DOHH2 (cell line): Measurements from ENCODE around the gene SOX5.

Experiments used
- H3F3A ChIP-seq: fragments of 200-600 bp; sonication (generic), shearing (Covaris generic); 2 replicates; pipeline ENCODE4 v1.6.0; 2016; ENCODE audit warnings: antibody characterized with exemption, mild to moderate bottlenecking; ENCODE audit not compliant: control insufficient read depth, insufficient read depth
- H3K27ac ChIP-seq: fragments of 200-600 bp; sonication (generic); 2 replicates; pipeline ENCODE4 v1.5.1; 2014; ENCODE audit warnings: low read depth, mild to moderate bottlenecking, low read length, moderate library complexity
- H3K27me3 ChIP-seq: fragments of 200-600 bp; sonication (generic); 2 replicates; pipeline ENCODE4 v1.6.1; 2014; ENCODE audit warnings: mild to moderate bottlenecking, low read length, mixed read lengths; ENCODE audit not compliant: control insufficient read depth
- H3K36me3 ChIP-seq: fragments of 200-600 bp; sonication (generic); 2 replicates; pipeline ENCODE4 v1.6.1; 2014; ENCODE audit warnings: mild to moderate bottlenecking, low read length, moderate library complexity, mixed read lengths; ENCODE audit not compliant: control insufficient read depth
- H3K4me1 ChIP-seq: fragments of 200-600 bp; sonication (generic); 2 replicates; pipeline ENCODE4 v1.6.1; 2014; ENCODE audit warnings: mild to moderate bottlenecking, low read length, mixed read lengths; ENCODE audit not compliant: control insufficient read depth
- H3K4me2 ChIP-seq: fragments of 200-600 bp; sonication (generic); 2 replicates; pipeline ENCODE4 v1.6.0; 2014; ENCODE audit warnings: mild to moderate bottlenecking, low read length, moderate library complexity
- H3K4me3 ChIP-seq: fragments of 200-600 bp; sonication (generic); 2 replicates; pipeline ENCODE4 v1.5.1; 2014; ENCODE audit warnings: mild to moderate bottlenecking, low read length, mixed read lengths
- H3K79me2 ChIP-seq: fragments of 200-600 bp; sonication (generic); 2 replicates; pipeline ENCODE4 v1.6.1; 2014; ENCODE audit warnings: mild to moderate bottlenecking, low read length, mixed read lengths; ENCODE audit not compliant: control insufficient read depth
- H3K9me2 ChIP-seq: fragments of 200-600 bp; sonication (generic); replicated peaks from 2 replicates; pipeline ENCODE4 v1.6.1; 2014; ENCODE audit warnings: mild to moderate bottlenecking, low read length, mixed read lengths; ENCODE audit not compliant: control insufficient read depth
- H3K9me3 ChIP-seq: fragments of 200-600 bp; sonication (generic); 2 replicates; pipeline ENCODE4 v1.6.1; 2014; ENCODE audit warnings: antibody characterized with exemption, low read length, mixed read lengths; ENCODE audit not compliant: control insufficient read depth, insufficient read depth
- H4K20me1 ChIP-seq: fragments of 200-600 bp; sonication (generic); 2 replicates; pipeline ENCODE4 v1.6.0; 2014; ENCODE audit warnings: low read depth, mild to moderate bottlenecking, antibody characterized with exemption, low read length, moderate library complexity; ENCODE audit not compliant: control insufficient read depth, insufficient read depth
- EZH2phosphoT487 ChIP-seq: fragments of 200-600 bp; sonication (generic); IDR thresholded peaks from 2 replicates; pipeline ENCODE4 v1.6.1; 2017; ENCODE audit warnings: borderline replicate concordance, mild to moderate bottlenecking, antibody characterized with exemption, low read length, moderate library complexity, mixed read lengths
- TF ChIP-seq, protein P1 (sequence below): fragments of 200-600 bp; sonication (generic); IDR thresholded peaks from one replicate; pipeline ENCODE4 v1.5.1; 2014; ENCODE audit warnings: antibody characterized with exemption, mild to moderate bottlenecking, low read depth, low read length; ENCODE audit not compliant: poor library complexity, severe bottlenecking

The SOX5 gene

DNA sequence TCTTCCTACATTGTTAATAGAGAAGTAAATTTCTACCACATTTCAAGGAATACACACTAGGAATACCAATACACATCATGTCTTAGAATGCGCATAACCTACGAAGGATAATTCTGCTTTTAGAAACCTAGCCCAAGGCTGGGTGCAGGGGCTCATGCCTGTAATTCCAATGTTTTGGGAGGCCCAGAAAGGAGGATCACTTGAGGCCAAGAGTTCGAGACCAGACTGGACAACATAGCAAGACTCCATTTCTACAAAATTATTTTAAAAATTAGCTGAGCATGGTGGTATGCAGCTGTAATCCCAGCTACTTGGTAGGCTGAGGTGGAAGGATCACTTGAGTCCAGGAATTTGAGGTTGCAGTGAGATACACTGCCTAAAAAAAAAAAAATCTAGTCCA, 206.9 kb downstream of the SOX5 start:
- no peaks in the 10 kb centered on the region for H3K9me2 ChIP-seq
- H3K4me2 ChIP-seq, result no peak overlapping the region
- H3K9me3 ChIP-seq, result no peaks in the 10 kb centered on the region; the same call in 1 of the 2 replicates
- no peaks in the 10 kb centered on the region for H3K36me3 ChIP-seq
- no peaks in the 10 kb centered on the region for H3K4me1 ChIP-seq
- H3F3A ChIP-seq, result no peaks in the 10 kb centered on the region
- no peaks in the 10 kb centered on the region for H4K20me1 ChIP-seq
- TF ChIP-seq, protein P1, sequence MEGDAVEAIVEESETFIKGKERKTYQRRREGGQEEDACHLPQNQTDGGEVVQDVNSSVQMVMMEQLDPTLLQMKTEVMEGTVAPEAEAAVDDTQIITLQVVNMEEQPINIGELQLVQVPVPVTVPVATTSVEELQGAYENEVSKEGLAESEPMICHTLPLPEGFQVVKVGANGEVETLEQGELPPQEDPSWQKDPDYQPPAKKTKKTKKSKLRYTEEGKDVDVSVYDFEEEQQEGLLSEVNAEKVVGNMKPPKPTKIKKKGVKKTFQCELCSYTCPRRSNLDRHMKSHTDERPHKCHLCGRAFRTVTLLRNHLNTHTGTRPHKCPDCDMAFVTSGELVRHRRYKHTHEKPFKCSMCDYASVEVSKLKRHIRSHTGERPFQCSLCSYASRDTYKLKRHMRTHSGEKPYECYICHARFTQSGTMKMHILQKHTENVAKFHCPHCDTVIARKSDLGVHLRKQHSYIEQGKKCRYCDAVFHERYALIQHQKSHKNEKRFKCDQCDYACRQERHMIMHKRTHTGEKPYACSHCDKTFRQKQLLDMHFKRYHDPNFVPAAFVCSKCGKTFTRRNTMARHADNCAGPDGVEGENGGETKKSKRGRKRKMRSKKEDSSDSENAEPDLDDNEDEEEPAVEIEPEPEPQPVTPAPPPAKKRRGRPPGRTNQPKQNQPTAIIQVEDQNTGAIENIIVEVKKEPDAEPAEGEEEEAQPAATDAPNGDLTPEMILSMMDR, result no peak
- no peak for TF ChIP-seq EZH2phosphoT487
- H3K27ac ChIP-seq, result no peak overlapping the region
- H3K27me3 ChIP-seq, result no peaks in the 10 kb centered on the region
- H3K4me3 ChIP-seq, result no peak overlapping the region
- H3K79me2 ChIP-seq, result no peaks in the 10 kb centered on the region

DNA sequence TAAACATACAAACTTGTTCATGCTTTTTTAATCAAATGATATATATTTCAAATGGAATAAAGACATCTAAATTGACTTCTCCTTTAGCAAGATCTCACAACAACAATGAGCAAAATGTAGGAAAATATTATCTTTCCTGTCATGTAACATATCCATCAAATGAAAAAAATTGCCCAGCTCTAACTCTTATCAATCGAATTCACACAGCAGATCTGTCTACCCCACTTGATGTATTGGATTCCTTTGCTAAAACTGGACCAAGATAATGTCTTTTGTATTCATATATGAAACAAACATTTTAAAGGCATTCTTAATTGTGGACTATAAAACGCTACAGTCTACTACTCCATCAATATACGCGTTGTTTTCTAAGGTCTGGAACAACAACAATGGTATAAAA, 218.0 kb downstream of the SOX5 start:
- H3K36me3 ChIP-seq, result no peaks in the 10 kb centered on the region
- H4K20me1 ChIP-seq, result no peaks in the 10 kb centered on the region
- no peaks in the 10 kb centered on the region for H3K9me3 ChIP-seq
- no peaks in the 10 kb centered on the region for H3K4me1 ChIP-seq
- H3K4me3 ChIP-seq, result no peak overlapping the region
- H3F3A ChIP-seq, result no peaks in the 10 kb centered on the region
- TF ChIP-seq, protein P1, result no peak
- TF ChIP-seq EZH2phosphoT487, result no peak
- no peaks in the 10 kb centered on the region for H3K79me2 ChIP-seq
- H3K9me2 ChIP-seq, result no peaks in the 10 kb centered on the region
- no peak overlapping the region for H3K27ac ChIP-seq
- H3K4me2 ChIP-seq, result no peak overlapping the region
- no peaks in the 10 kb centered on the region for H3K27me3 ChIP-seq

DNA sequence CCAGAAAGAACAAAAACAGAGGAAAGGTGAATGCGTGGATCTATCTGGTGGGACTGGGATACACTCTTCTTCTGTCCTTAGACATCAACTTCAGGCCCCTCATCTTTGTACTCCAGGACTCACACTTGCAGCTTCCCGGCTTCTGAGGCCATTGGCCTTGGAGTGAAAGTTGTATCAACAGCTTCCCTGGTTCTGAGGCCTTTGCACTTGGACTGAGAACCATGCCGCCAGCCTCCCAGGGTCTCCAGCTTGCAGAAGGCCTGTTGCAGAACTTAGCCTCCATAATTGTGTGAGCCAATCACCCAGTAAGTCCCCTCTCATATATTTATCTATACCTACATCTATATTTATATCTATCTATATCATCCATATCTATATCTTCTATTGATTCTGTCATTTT, 218.4 kb downstream of the SOX5 start:
- H3K9me2 ChIP-seq, result no peaks in the 10 kb centered on the region
- no peaks in the 10 kb centered on the region for H3F3A ChIP-seq
- H3K4me2 ChIP-seq, result no peak overlapping the region
- no peaks in the 10 kb centered on the region for H4K20me1 ChIP-seq
- H3K9me3 ChIP-seq, result no peaks in the 10 kb centered on the region
- H3K4me1 ChIP-seq, result no peaks in the 10 kb centered on the region
- no peaks in the 10 kb centered on the region for H3K27me3 ChIP-seq
- no peak overlapping the region for H3K4me3 ChIP-seq
- TF ChIP-seq EZH2phosphoT487, result no peak
- TF ChIP-seq, protein P1, result no peak
- no peak overlapping the region for H3K27ac ChIP-seq
- no peaks in the 10 kb centered on the region for H3K79me2 ChIP-seq
- H3K36me3 ChIP-seq, result no peaks in the 10 kb centered on the region

DNA sequence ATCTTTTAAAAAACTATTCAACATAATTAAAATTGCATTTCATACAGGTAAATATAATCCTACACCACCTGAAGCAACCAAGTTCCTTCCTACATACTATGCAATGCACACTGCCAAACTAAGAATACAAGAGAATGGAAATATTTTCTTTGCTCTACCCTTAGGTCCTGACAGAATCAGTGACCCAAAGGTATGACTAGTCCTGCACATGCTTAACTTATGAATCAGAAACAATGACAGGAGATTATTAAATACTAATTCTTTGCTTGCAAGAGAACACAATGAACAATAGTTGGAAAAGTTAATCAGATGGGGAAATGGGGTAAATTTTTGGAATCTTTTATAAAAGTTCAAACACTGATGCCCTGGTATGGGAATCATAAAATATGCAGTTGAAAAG, 220.1 kb downstream of the SOX5 start:
- no peaks in the 10 kb centered on the region for H4K20me1 ChIP-seq
- H3K4me1 ChIP-seq, result no peaks in the 10 kb centered on the region
- no peaks in the 10 kb centered on the region for H3K79me2 ChIP-seq
- H3K4me2 ChIP-seq, result no peak overlapping the region
- H3K27ac ChIP-seq, result no peak overlapping the region
- TF ChIP-seq EZH2phosphoT487, result no peak
- TF ChIP-seq, protein P1, result no peak
- H3F3A ChIP-seq, result no peaks in the 10 kb centered on the region
- no peaks in the 10 kb centered on the region for H3K9me3 ChIP-seq
- no peaks in the 10 kb centered on the region for H3K9me2 ChIP-seq
- no peak overlapping the region for H3K4me3 ChIP-seq
- H3K36me3 ChIP-seq, result no peaks in the 10 kb centered on the region
- no peaks in the 10 kb centered on the region for H3K27me3 ChIP-seq
